ENCODE results near the gene NRAP. TPM values are rescaled to one million over a fixed set of nuclear protein-coding genes. Genes with fewer than 3 reads are reported as not detected.
A peak's percentile ranks its signal among the peaks of the same experiment; 100 is the strongest.

NRAP gene
- total RNA-seq, 2 donors from 2014 or later, result not detected

DNA sequence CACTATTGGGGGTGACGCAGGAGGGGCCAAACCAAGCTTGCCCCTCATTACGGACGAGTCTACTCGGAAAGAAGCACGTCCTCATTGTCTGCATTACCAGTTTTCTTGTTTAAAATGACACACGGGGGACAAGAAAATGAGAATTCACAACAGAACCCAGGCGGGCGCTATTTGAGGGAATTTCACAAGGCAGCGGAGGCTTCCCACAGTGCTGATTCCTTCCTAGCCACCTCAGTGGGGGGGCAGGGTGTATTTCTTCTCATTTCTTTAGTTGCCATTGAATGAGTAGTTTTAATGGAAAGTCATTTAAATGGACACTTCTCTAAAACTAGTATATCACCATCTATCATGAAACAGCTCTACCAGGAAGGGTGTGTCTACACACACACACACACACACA lies 42.9 kb downstream of the NRAP start:
- Histone ChIP-seq H3K4me1 (peaks cover 28% of the 10 kb centered on the region), H3K4me3 (no peak overlapping the region), H3K9me3 (no peaks in the 10 kb centered on the region), H3K36me3 (replicated peaks in 1 of 2; ENCODE audit: insufficient read depth in 1 of 2, low read depth in 2 of 2) (no peaks in the 10 kb centered on the region), H3K27me3 (no peaks in the 10 kb centered on the region), H3K27ac (no peak overlapping the region)
- ATAC-seq (no peak), DNase-seq (no peak)
- no peak for TF ChIP-seq POLR2A (IDR thresholded peaks at IDR 0.05)
- TF ChIP-seq, protein P1, sequence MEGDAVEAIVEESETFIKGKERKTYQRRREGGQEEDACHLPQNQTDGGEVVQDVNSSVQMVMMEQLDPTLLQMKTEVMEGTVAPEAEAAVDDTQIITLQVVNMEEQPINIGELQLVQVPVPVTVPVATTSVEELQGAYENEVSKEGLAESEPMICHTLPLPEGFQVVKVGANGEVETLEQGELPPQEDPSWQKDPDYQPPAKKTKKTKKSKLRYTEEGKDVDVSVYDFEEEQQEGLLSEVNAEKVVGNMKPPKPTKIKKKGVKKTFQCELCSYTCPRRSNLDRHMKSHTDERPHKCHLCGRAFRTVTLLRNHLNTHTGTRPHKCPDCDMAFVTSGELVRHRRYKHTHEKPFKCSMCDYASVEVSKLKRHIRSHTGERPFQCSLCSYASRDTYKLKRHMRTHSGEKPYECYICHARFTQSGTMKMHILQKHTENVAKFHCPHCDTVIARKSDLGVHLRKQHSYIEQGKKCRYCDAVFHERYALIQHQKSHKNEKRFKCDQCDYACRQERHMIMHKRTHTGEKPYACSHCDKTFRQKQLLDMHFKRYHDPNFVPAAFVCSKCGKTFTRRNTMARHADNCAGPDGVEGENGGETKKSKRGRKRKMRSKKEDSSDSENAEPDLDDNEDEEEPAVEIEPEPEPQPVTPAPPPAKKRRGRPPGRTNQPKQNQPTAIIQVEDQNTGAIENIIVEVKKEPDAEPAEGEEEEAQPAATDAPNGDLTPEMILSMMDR (IDR thresholded peaks at IDR 0.05), result no peak
- 91 to 93% methylated on average over 9 of the region's 9 CpGs for WGBS, 2 donors
- intact Hi-C loops (cut with DNase I), result no loop called here

DNA sequence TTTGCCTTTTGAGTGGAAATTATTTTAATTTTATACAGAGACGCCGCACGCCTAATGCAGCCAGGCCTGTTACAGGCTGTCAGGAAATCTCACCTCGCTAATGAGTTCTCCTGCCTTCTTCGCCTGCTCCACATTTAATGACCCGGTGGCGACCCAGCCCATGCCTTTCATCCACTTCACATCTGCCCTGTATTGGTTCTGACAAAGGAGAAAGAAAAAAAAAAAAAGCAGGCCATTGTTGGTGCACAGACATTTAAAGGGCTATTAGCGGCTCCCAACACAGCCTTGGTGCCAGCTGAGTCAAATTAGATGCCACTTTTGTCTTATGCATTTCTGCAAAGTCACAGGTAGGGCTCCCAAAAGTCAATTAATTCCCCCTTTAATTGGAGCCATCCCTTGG lies 43.3 kb downstream of the NRAP start:
- no peak for ATAC-seq
- H3K4me1 ChIP-seq, result peaks cover 28% of the 10 kb centered on the region
- 89 to 90% methylated on average over 8 of the region's 8 CpGs for WGBS, 2 donors
- no peaks in the 10 kb centered on the region for H3K36me3 ChIP-seq (replicated peaks in 1 of 2; ENCODE audit: insufficient read depth in 1 of 2, low read depth in 2 of 2)
- no peak overlapping the region for H3K27ac ChIP-seq
- no peaks in the 10 kb centered on the region for H3K27me3 ChIP-seq
- no peaks in the 10 kb centered on the region for H3K9me3 ChIP-seq
- no peak for DNase-seq
- H3K4me3 ChIP-seq, result no peak overlapping the region
- no peak for TF ChIP-seq POLR2A (IDR thresholded peaks at IDR 0.05)
- TF ChIP-seq, protein P1 (IDR thresholded peaks at IDR 0.05), result no peak
- intact Hi-C loops (cut with DNase I), result no loop called here

DNA sequence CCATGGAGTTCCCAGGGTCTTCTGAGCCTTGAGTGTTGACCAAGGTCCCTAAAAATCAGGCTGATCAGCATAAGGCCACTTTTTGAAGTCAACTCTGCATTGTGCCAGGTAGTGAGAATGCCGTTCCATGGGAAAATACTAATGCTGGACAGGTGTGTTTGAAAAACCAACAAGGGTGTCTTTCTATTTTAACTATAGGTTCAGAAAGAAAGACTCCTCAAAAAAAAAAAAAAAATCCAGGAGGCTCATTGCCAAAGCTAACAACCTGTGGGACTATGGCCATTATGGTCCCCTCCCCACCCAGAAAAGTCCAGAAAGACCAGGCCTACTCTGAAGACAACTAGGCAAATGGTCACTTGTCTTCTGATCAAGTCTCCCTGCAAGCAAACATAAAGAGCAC lies 44.4 kb downstream of the NRAP start:
- peak overlapping the region in 3 of 4 donors; percentile 32 to 62 (median 32) for H3K27ac ChIP-seq
- intact Hi-C loops (cut with DNase I), result no loop called here
- H3K9me3 ChIP-seq, result no peaks in the 10 kb centered on the region
- TF ChIP-seq, protein P1 (IDR thresholded peaks at IDR 0.05), result no peak
- no peak for TF ChIP-seq POLR2A (IDR thresholded peaks at IDR 0.05)
- no peak overlapping the region for H3K4me3 ChIP-seq
- no peaks in the 10 kb centered on the region for H3K36me3 ChIP-seq (replicated peaks in 1 of 2; ENCODE audit: insufficient read depth in 1 of 2, low read depth in 2 of 2)
- 29 to 45% methylated on average over 1 of the region's 1 CpG for WGBS, 2 donors
- peaks cover 28% of the 10 kb centered on the region for H3K4me1 ChIP-seq
- ATAC-seq (peak; percentile 82), DNase-seq (peak; percentile 34 to 65 (median 42))
- H3K27me3 ChIP-seq, result no peaks in the 10 kb centered on the region

DNA sequence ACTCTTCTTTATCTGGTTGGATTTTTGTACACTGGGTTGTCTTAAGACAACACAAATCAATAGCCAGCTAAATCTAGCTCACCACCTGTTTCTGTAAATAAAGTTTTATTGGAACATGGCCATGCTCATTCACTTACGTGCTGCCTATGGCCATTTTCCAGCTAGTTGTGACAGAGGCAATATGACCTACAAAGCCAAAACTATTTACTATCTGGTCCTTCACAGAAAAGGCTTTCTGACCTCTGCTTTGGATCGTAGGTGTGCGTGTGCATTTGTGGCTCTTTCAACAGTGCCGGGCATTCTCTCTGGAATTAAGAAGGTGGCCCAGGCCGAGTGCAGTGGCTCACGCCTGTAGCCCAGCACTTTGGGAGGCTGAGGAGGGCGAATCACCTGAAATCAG lies 45.5 kb downstream of the NRAP start:
- ATAC-seq, result no peak
- H3K27ac ChIP-seq, result peak overlapping the region in 2 of 4 donors; percentile 32 to 62
- WGBS, 2 donors, result 68 to 81% methylated on average over 5 to 7 of the region's 7 CpGs

DNA sequence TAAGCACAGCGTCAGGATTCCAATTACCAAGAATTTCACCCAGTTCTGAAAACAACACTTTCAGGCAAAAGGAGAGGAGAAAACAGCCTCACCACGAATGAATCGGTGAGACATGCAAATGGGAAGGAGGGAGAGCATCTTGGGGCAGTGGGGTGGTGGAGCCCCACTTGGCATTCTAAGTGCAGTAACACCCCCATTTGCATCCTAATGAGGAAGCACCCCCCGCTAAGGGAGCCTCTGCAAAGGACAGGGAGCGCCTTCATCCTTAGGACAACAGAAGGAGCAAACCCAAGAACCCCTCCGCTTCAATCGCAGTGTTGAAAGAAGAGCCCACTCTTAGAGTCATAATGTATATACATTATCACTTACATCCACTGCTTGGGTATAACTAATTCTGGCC lies 46.8 kb downstream of the NRAP start:
- DNase-seq, result no peak
- no peaks in the 10 kb centered on the region for H3K36me3 ChIP-seq (replicated peaks in 1 of 2; ENCODE audit: insufficient read depth in 1 of 2, low read depth in 2 of 2)
- WGBS, 2 donors, result 64 to 78% methylated on average over 7 of the region's 7 CpGs

More for the DNA sequence above, 45.5 kb downstream of the NRAP start:
- Histone ChIP-seq H3K36me3 (replicated peaks in 1 of 2; ENCODE audit: insufficient read depth in 1 of 2, low read depth in 2 of 2) (no peaks in the 10 kb centered on the region), H3K4me1 (peaks cover 30% of the 10 kb centered on the region), H3K27me3 (no peaks in the 10 kb centered on the region), H3K4me3 (no peak overlapping the region), H3K9me3 (no peaks in the 10 kb centered on the region)
- TF ChIP-seq, protein P1 (IDR thresholded peaks at IDR 0.05), result no peak
- no peak for TF ChIP-seq POLR2A (IDR thresholded peaks at IDR 0.05)
- intact Hi-C loops (cut with DNase I), result no loop called here
- DNase-seq, result no peak

More for the DNA sequence above, 46.8 kb downstream of the NRAP start:
- ATAC-seq, result no peak
- TF ChIP-seq, protein P1 (IDR thresholded peaks at IDR 0.05), result no peak
- TF ChIP-seq POLR2A (IDR thresholded peaks at IDR 0.05), result no peak
- no peaks in the 10 kb centered on the region for H3K9me3 ChIP-seq
- no peak overlapping the region for H3K4me3 ChIP-seq
- H3K4me1 ChIP-seq, result peaks cover 39% of the 10 kb centered on the region
- no peaks in the 10 kb centered on the region for H3K27me3 ChIP-seq
- intact Hi-C loops (cut with DNase I), result no loop called here
- H3K27ac ChIP-seq, result no peak overlapping the region
